OCI-LY1 (cell line): ENCODE results near the gene STYK1.

Experiments
- CTCF ChIP-seq: fragments of 200-600 bp; sonication (generic), shearing (Covaris generic); IDR thresholded peaks from 2 replicates; pipeline ENCODE4 v1.5.1; 2017; ENCODE audit warnings: mild to moderate bottlenecking, antibody characterized with exemption, low read length, moderate library complexity, mixed read lengths
- EZH2 ChIP-seq: fragments of 200-600 bp; sonication (generic), shearing (Covaris generic); IDR thresholded peaks from 2 replicates; pipeline ENCODE4 v1.8.0; 2017; ENCODE audit warnings: borderline replicate concordance, mixed run types, mild to moderate bottlenecking, antibody characterized with exemption, low read length, moderate library complexity, mixed read lengths

- no peak for TF ChIP-seq CTCF
- TF ChIP-seq EZH2, result no peak
Measured at GRCh38 chr12:10645910-10646309, 27.9 kb downstream of the STYK1 start.
